DND-41 (cell line): Measurements from ENCODE around the gene ITPR2.

Source experiments
- ATAC-seq: fragments of 200-7000 bp; cut with Tn5 transposase; 3 replicates; pipeline ENCODE4 v1.9.1; 2021; ENCODE audit warnings: low read depth; ENCODE audit not compliant: insufficient read depth
- DNase-seq: peaks from one replicate; pipeline ENCODE4 v3.0.0-alpha.2; 2020
- H2AFZ ChIP-seq: 2 replicates; pipeline ENCODE4 v1.6.0; 2012; ENCODE audit warnings: low read depth, low read length
- H3K27ac ChIP-seq: 2 replicates; pipeline ENCODE4 v1.5.1; 2012; ENCODE audit warnings: low read length, inconsistent platforms
- H3K27me3 ChIP-seq: fragments of 200-600 bp; sonication (generic); 2 replicates; pipeline ENCODE4 v1.6.0; 2012; ENCODE audit warnings: low read length, mild to moderate bottlenecking, inconsistent platforms; ENCODE audit not compliant: insufficient read depth, poor library complexity
- H3K36me3 ChIP-seq: 2 replicates; pipeline ENCODE4 v1.5.1; 2012; ENCODE audit warnings: low read length, inconsistent platforms; ENCODE audit not compliant: insufficient read depth
- H3K4me1 ChIP-seq: 2 replicates; pipeline ENCODE4 v1.5.1; 2012; ENCODE audit warnings: mild to moderate bottlenecking, low read length; ENCODE audit not compliant: insufficient read depth
- H3K4me2 ChIP-seq: 2 replicates; pipeline ENCODE4 v1.6.0; 2012; ENCODE audit warnings: mild to moderate bottlenecking, moderate library complexity, low read length, inconsistent platforms; ENCODE audit not compliant: insufficient read depth
- H3K4me3 ChIP-seq, 2 experiments: fragments of 200-600 bp in 1 of 2; shearing (Covaris generic) in 1 of 2; 2 replicates each; pipeline ENCODE4 v1.5.1; 2012 to 2016; ENCODE audit warnings: inconsistent platforms in 2 of 2, low read length in 2 of 2, mild to moderate bottlenecking in 2 of 2, low read depth in 1 of 2, moderate library complexity in 1 of 2
- H3K79me2 ChIP-seq: 2 replicates; pipeline ENCODE4 v1.6.0; 2012; ENCODE audit warnings: low read length, inconsistent platforms; ENCODE audit not compliant: insufficient read depth
- H3K9ac ChIP-seq: 2 replicates; pipeline ENCODE4 v1.6.0; 2012; ENCODE audit warnings: low read depth, mild to moderate bottlenecking, inconsistent platforms, low read length, moderate library complexity
- H3K9me3 ChIP-seq: 2 replicates; pipeline ENCODE4 v1.5.1; 2012; ENCODE audit warnings: low read length, moderate library complexity, mild to moderate bottlenecking, inconsistent platforms; ENCODE audit not compliant: insufficient read depth, severe bottlenecking
- H4K20me1 ChIP-seq: 2 replicates; pipeline ENCODE4 v1.6.0; 2012; ENCODE audit warnings: low read length; ENCODE audit not compliant: insufficient read depth
- CTCF ChIP-seq: IDR thresholded peaks from 2 replicates; pipeline ENCODE4 v1.5.1; 2012; ENCODE audit warnings: borderline replicate concordance, low read length, moderate library complexity, mild to moderate bottlenecking; ENCODE audit not compliant: poor library complexity, severe bottlenecking; ENCODE audit errors: extremely low read depth
- EZH2 ChIP-seq: IDR thresholded peaks from 3 replicates; pipeline ENCODE4 v1.6.1; 2012; ENCODE audit warnings: borderline replicate concordance, low read depth, mild to moderate bottlenecking, moderate library complexity, low read length, inconsistent platforms; ENCODE audit not compliant: severe bottlenecking

The ITPR2 gene

GRCh38 chr12:26719852-26720251 is 113.1 kb downstream of the ITPR2 start:
- no peak for ATAC-seq
- TF ChIP-seq EZH2, result no peak
- TF ChIP-seq CTCF, result peak; percentile 33
- Histone ChIP-seq H3K4me3 (no peak overlapping the region), H3K9me3 (no peaks in the 10 kb centered on the region), H2AFZ (no peak overlapping the region), H3K27ac (no peak overlapping the region), H3K79me2 (no peaks in the 10 kb centered on the region), H3K36me3 (peaks cover 19% of the 10 kb centered on the region; the same call in 1 of the 2 replicates), H3K27me3 (no peaks in the 10 kb centered on the region), H4K20me1 (no peaks in the 10 kb centered on the region), H3K4me1 (no peaks in the 10 kb centered on the region), H3K9ac (no peak overlapping the region), H3K4me2 (no peak overlapping the region)
- no peak for DNase-seq

GRCh38 chr12:26717757-26718156 is 115.2 kb downstream of the ITPR2 start:
- H3K27ac ChIP-seq, result no peak overlapping the region
- ATAC-seq (no peak), DNase-seq (no peak)
- H2AFZ ChIP-seq, result no peak overlapping the region
- no peak overlapping the region for H3K4me3 ChIP-seq
- H3K4me1 ChIP-seq, result no peaks in the 10 kb centered on the region
- H3K79me2 ChIP-seq, result no peaks in the 10 kb centered on the region
- H4K20me1 ChIP-seq, result no peaks in the 10 kb centered on the region; the same call in 1 of the 2 replicates
- H3K36me3 ChIP-seq, result peaks cover 27% of the 10 kb centered on the region
- H3K4me2 ChIP-seq, result no peak overlapping the region
- H3K9ac ChIP-seq, result no peak overlapping the region
- TF ChIP-seq CTCF (no peak), EZH2 (no peak)
- H3K9me3 ChIP-seq, result no peaks in the 10 kb centered on the region
- H3K27me3 ChIP-seq, result no peaks in the 10 kb centered on the region

- no peaks in the 10 kb centered on the region for H3K27me3 ChIP-seq
- no peak for ATAC-seq
- H3K9ac ChIP-seq, result no peak overlapping the region
- TF ChIP-seq EZH2 (no peak), CTCF (no peak)
- H3K27ac ChIP-seq, result no peak overlapping the region
- H3K9me3 ChIP-seq, result no peaks in the 10 kb centered on the region
- DNase-seq, result no peak
- no peak overlapping the region for H3K4me3 ChIP-seq
- no peak overlapping the region for H2AFZ ChIP-seq
- H4K20me1 ChIP-seq, result no peaks in the 10 kb centered on the region; the same call in 1 of the 2 replicates
- no peaks in the 10 kb centered on the region for H3K79me2 ChIP-seq
- H3K4me1 ChIP-seq, result no peaks in the 10 kb centered on the region
- H3K4me2 ChIP-seq, result no peak overlapping the region
- H3K36me3 ChIP-seq, result peaks cover 41% of the 10 kb centered on the region
Observed at GRCh38 chr12:26715232-26715631, 117.8 kb downstream of the ITPR2 start.
